A549 (cell line): Measurements from ENCODE around the gene ANO10. TPM values are rescaled to one million over a fixed set of nuclear protein-coding genes. Genes with fewer than 3 reads are reported as not detected.
A peak's percentile ranks its signal among the peaks of the same experiment; 100 is the strongest.
"Not testable (repeated sequence)": the region's sequence is repeated elsewhere in the genome, so short reads cannot be mapped to it uniquely, and the experiment has no call there.

Experiments
- ATAC-seq, 2 experiments: fragments of 200-7000 bp in 1 of 2; fragments of >200 bp in 1 of 2; cut with Nextera tagmentation in 1 of 2; cut with Tn5 transposase in 1 of 2; 3 replicates each; pipeline versions ENCODE4 v1.8.0 to v1.9.1; 2018 to 2020; ENCODE audit warnings: mild to moderate bottlenecking in 1 of 2, moderate library complexity in 1 of 2
- CTCF ChIA-PET: fragments of 300-600 bp; sonication (Branson Sonifier 250); formaldehyde crosslinking; extraction: SDS; loops from one replicate; lab custom pipeline; 2021; ENCODE audit warnings: antibody characterized with exemption, inconsistent platforms; lab: Yijun Ruan, JAX
- POLR2A ChIA-PET: fragments of 350-600 bp; formaldehyde crosslinking; extraction: SDS; loops from one replicate; lab custom pipeline; 2021; ENCODE audit warnings: antibody characterized with exemption, inconsistent platforms; lab: Yijun Ruan, JAX
- DNase-seq, 2 experiments: peaks; one replicate each; pipeline versions ENCODE4 v3.0.0 to v3.0.0-alpha.2; 2011 to 2016; ENCODE audit warnings: low read depth in 1 of 2, low spot score in 1 of 2
- FAIRE-seq: peaks from 2 replicates; lab custom pipeline; 2011; peaks lifted over from hg19 to GRCh38; lab: Jason Lieb, UNC
- H3K27ac ChIP-seq, 2 experiments: fragments of >200 bp; sonication (Bioruptor Twin); formaldehyde crosslinking; 3 replicates each; pipeline ENCODE4 v1.5.1; 2016 to 2017
- H3K4me1 ChIP-seq: fragments of >200 bp; sonication (Bioruptor Twin); formaldehyde crosslinking; 3 replicates; pipeline ENCODE4 v1.6.1; 2016
- H3K4me2 ChIP-seq: fragments of >200 bp; sonication (Bioruptor Twin); formaldehyde crosslinking; 3 replicates; pipeline ENCODE4 v1.6.1; 2016
- H3K4me3 ChIP-seq: fragments of >200 bp; sonication (Bioruptor Twin); formaldehyde crosslinking; 3 replicates; pipeline ENCODE4 v1.5.1; 2016
- H3K9me3 ChIP-seq: fragments of >200 bp; sonication (Bioruptor Twin); formaldehyde crosslinking; 3 replicates; pipeline ENCODE4 v1.6.1; 2016
- EHF ChIP-seq: fragments of 250-450 bp; sonication (Bioruptor Pico); IDR thresholded peaks from 2 replicates; pipeline ENCODE4 v1.5.0; 2020; ENCODE audit warnings: mild to moderate bottlenecking
- EHMT2 ChIP-seq: fragments of 200-600 bp; sonication (generic); IDR thresholded peaks from 2 replicates; pipeline ENCODE4 v1.6.1; 2016; ENCODE audit warnings: antibody characterized with exemption, low read depth, mild to moderate bottlenecking, moderate library complexity
- FOSB ChIP-seq: fragments of 250-450 bp; sonication (Bioruptor Pico); IDR thresholded peaks from 2 replicates; pipeline ENCODE4 v1.5.0; 2020; ENCODE audit warnings: mild to moderate bottlenecking, moderate library complexity
- HEYL ChIP-seq: fragments of 250-450 bp; sonication (Bioruptor Pico); IDR thresholded peaks from 2 replicates; pipeline ENCODE4 v1.8.0; 2021; ENCODE audit warnings: mild to moderate bottlenecking, moderate library complexity
- HOXA7 ChIP-seq: fragments of 250-450 bp; sonication (Bioruptor Pico); IDR thresholded peaks from 2 replicates; pipeline ENCODE4 v1.5.0; 2020; ENCODE audit warnings: mild to moderate bottlenecking, moderate library complexity
- HOXB13 ChIP-seq: fragments of 250-450 bp; sonication (Bioruptor Pico); IDR thresholded peaks from 2 replicates; pipeline ENCODE4 v1.5.0; 2020; ENCODE audit warnings: low read depth, mild to moderate bottlenecking, moderate library complexity
- MAFK ChIP-seq: fragments of 450-650 bp; IDR thresholded peaks from 2 replicates; pipeline ENCODE4 v1.6.1; 2014; ENCODE audit not compliant: partially characterized antibody
- MAZ ChIP-seq: fragments of 150-350 bp; IDR thresholded peaks from 2 replicates; pipeline ENCODE4 v1.6.1; 2014; ENCODE audit warnings: antibody characterized with exemption, low read depth, low read length, borderline replicate concordance
- MYC ChIP-seq: IDR thresholded peaks from 2 replicates; pipeline ENCODE4 v1.6.1; 2012; ENCODE audit warnings: mild to moderate bottlenecking, inconsistent platforms, low read length, improper control_type of control experiment, borderline replicate concordance
- POLR2AphosphoS2 ChIP-seq: conservative IDR thresholded peaks from 2 replicates; pipeline ENCODE4 v1.6.1; 2012; ENCODE audit warnings: low read length, improper control_type of control experiment, inconsistent platforms
- RAD21 ChIP-seq, 2 experiments: fragments of >200 bp in 1 of 2; sonication (Bioruptor Twin) in 1 of 2; formaldehyde crosslinking in 1 of 2; IDR thresholded peaks in 1 of 2; conservative IDR thresholded peaks in 1 of 2; 2 replicates in 1 of 2; 3 replicates in 1 of 2; pipeline ENCODE4 v1.6.1; 2012 to 2018; ENCODE audit warnings: inconsistent platforms in 1 of 2
- SMC3 ChIP-seq: fragments of >200 bp; sonication (Bioruptor Twin); formaldehyde crosslinking; IDR thresholded peaks from 3 replicates; pipeline ENCODE4 v1.6.1; 2018; ENCODE audit warnings: inconsistent platforms
- SREBF2 ChIP-seq: fragments of 450-650 bp; IDR thresholded peaks from 2 replicates; pipeline ENCODE4 v1.6.1; 2014; ENCODE audit warnings: mild to moderate bottlenecking, moderate library complexity
- TFCP2L1 ChIP-seq: fragments of 250-450 bp; sonication (Bioruptor Pico); IDR thresholded peaks from 2 replicates; pipeline ENCODE4 v1.5.0; 2021; ENCODE audit warnings: mild to moderate bottlenecking
- WGBS: methylation state at CpG from one replicate; pipeline ENCODE4 v1.1.6; 2017; ENCODE audit errors: missing lambda C conversion rate; 5-methylcytosine and 5-hydroxymethylcytosine counted together
- polyA plus RNA-seq, 4 experiments: library from polyadenylated mRNA; depleted of rRNA in 3 of 4; stranded (reverse); fragments of >200 nt; fragmentation: RNase III in 1 of 4; extraction: RNeasy Plus Mini Kit Qiagen cat#74134 plus additional on column Dnase treatment in 1 of 4; gene quantifications; 2 replicates in 3 of 4; 3 replicates in 1 of 4; pipeline ENCODE4 v1.2.3, GENCODE V29; 2011 to 2017
- TF ChIP-seq, protein P1 (sequence below): fragments of >200 bp; sonication (Bioruptor Twin); formaldehyde crosslinking; IDR thresholded peaks from 3 replicates; pipeline ENCODE4 v1.6.1; 2016
- TF ChIP-seq, protein P2 (sequence below): fragments of >200 bp; sonication (Bioruptor Twin); formaldehyde crosslinking; IDR thresholded peaks from 2 replicates; pipeline ENCODE4 v1.6.1; 2016
- TF ChIP-seq, protein P3 (sequence below): fragments of >200 bp; sonication (Bioruptor Twin); formaldehyde crosslinking; IDR thresholded peaks from 3 replicates; pipeline ENCODE4 v1.5.1; 2016

ANO10 gene
- polyA plus RNA-seq, 2 of the 4 experiments (the other 2 are of a cell fraction), result 20.0 to 22.8 TPM

DNA sequence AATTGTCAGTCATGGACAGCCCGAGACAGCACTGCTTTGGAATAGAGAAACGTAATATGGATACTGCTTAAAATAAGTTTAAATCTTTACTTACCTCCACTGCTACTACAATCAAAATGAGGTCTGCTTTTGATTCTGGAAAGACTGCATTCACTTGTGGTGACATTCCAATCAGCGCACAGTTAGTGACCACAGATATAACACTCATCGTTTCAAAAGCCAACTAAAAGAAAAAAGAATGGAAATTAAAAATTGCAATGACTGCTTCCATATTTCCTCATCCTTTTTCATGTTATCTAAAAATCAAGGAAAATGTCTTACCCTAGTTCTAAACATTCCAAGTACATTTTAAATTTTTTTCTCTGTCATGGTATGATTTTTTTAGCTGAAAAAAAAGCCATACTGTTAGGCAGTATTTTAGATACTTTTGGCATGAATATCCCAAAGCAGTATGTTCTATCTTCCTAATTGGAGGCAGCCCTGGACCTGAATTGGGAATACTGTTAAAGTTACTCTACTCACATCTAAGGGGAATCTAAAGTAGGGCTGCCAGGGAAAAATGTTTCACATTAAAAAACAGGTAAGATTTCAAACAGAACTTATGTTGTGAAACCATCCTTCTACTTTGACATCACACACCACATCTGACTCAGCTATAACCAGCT lies 72.1 kb downstream of the ANO10 start:
- CTCF ChIA-PET, result no interaction called here
- H3K4me2 ChIP-seq, result no peak overlapping the region
- no peaks in the 10 kb centered on the region for H3K9me3 ChIP-seq
- WGBS, result 96% methylated on average over 4 of the region's 4 CpGs
- ATAC-seq (no peak), DNase-seq (no peak)
- H3K4me3 ChIP-seq, result no peak overlapping the region
- POLR2A ChIA-PET, result no interaction called here
- TF ChIP-seq FOSB (no peak), POLR2AphosphoS2 (no peak), HOXB13 (CRISPR knock-in tag) (no peak), TFCP2L1 (CRISPR knock-in tag) (no peak), MYC (no peak)
- TF ChIP-seq, protein P1, sequence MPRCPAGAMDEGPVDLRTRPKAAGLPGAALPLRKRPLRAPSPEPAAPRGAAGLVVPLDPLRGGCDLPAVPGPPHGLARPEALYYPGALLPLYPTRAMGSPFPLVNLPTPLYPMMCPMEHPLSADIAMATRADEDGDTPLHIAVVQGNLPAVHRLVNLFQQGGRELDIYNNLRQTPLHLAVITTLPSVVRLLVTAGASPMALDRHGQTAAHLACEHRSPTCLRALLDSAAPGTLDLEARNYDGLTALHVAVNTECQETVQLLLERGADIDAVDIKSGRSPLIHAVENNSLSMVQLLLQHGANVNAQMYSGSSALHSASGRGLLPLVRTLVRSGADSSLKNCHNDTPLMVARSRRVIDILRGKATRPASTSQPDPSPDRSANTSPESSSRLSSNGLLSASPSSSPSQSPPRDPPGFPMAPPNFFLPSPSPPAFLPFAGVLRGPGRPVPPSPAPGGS, result no peak
- TF ChIP-seq, all 56 proteins: peak for 0
- no peaks in the 10 kb centered on the region for H3K4me1 ChIP-seq
- no peak for FAIRE-seq
- no peak overlapping the region for H3K27ac ChIP-seq

DNA sequence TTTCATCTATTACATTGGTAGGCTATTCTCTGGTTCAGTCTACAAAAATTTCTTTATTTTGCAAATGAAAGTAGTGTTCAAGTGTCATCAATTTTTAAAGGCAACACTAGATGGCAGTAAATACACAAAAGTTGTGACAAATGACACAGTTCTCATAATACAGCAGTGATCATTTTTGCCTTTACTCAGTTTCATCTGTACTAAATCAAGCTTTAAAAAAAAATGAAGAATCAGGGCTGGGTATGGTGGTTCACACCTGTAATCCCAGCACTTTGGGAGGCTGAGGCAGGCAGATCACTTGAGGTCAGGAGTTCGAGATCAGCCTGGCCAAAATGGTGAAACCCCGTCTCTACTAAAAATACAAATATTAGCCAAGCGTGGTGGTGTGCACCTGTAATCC lies 77.5 kb downstream of the ANO10 start:
- POLR2A ChIA-PET, FAIRE-seq: not testable (repeated sequence)
- CTCF ChIA-PET, result interaction anchor here (0.6 to 2.2 kb wide), 16 partner anchors 9 to 657 kb away, joined by 3 to 9 read pairs (median 3); no protein-coding TSS in a partner anchor

DNA sequence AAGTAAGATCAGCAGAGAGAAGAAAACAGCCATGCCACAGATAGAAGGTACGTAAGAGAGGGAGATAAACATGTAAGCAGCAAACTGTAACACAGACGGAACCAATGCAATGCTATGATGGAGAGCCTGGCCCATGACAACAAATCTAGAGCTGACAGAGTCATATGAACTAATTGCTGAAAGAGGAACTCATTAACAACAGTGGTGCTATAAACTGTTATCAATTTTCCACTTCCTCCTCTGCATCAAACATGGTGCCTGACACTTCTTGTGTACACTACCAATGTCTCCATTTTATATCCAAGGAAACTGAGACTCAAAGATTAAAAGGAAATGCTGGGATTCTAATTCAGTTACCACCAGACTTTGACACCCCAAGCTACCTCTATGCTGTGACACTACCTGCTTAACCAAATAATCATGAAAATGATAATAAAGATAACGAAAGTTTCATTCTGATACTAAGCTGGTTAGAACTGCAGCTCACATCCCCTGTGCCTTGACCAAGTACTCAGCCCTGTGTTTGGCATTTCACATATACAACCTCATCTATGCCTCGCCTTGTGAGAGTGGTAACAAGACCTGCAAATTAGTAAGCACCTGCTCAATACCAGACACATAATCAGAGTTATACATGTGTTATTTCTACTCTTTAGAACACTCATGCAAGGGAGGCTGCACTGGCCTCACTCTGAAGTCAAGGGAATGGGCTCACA lies 79.3 kb downstream of the ANO10 start:
- FAIRE-seq (no peak), DNase-seq (no peak), ATAC-seq (no peak)
- no peak overlapping the region for H3K4me3 ChIP-seq
- H3K4me1 ChIP-seq, result 0 out of 3 replicates have a peak, but pooled peaks cover 5% of the 10 kb centered on the region
- no peak overlapping the region for H3K4me2 ChIP-seq
- TF ChIP-seq EHF (CRISPR knock-in tag) (no peak), SREBF2 (no peak), HEYL (no peak), EHMT2 (no peak), MAFK (no peak), MAZ (no peak), HOXA7 (CRISPR knock-in tag) (no peak)
- TF ChIP-seq, protein P2, sequence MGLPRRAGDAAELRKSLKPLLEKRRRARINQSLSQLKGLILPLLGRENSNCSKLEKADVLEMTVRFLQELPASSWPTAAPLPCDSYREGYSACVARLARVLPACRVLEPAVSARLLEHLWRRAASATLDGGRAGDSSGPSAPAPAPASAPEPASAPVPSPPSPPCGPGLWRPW, result no peak
- ChIA-PET CTCF (interaction anchor here (1.3 to 2.2 kb wide), 4 partner anchors 7 to 659 kb away, joined by 3 to 9 read pairs (median 5); no protein-coding TSS in a partner anchor), POLR2A (no interaction called here)
- WGBS, result 86% methylated on average over 4 of the region's 4 CpGs
- no peaks in the 10 kb centered on the region for H3K9me3 ChIP-seq
- H3K27ac ChIP-seq, result no peak overlapping the region

More for the DNA sequence above, 77.5 kb downstream of the ANO10 start:
- ATAC-seq (peak; percentile 57 to 62; a peak in 4 of 6 replicates), DNase-seq (peak; percentile 6 to 43)
- 93% methylated on average over 3 of the region's 3 CpGs for WGBS
- H3K4me1 ChIP-seq, H3K4me3 ChIP-seq, H3K4me2 ChIP-seq, H3K27ac ChIP-seq: not testable (repeated sequence)
- TF ChIP-seq SMC3 (peak; percentile 67), RAD21 (conservative IDR thresholded peaks at IDR 0.05 in 1 of 2, IDR thresholded peaks at IDR 0.05 in 1 of 2) (peak; percentile 75 to 79)
- TF ChIP-seq, protein P3, sequence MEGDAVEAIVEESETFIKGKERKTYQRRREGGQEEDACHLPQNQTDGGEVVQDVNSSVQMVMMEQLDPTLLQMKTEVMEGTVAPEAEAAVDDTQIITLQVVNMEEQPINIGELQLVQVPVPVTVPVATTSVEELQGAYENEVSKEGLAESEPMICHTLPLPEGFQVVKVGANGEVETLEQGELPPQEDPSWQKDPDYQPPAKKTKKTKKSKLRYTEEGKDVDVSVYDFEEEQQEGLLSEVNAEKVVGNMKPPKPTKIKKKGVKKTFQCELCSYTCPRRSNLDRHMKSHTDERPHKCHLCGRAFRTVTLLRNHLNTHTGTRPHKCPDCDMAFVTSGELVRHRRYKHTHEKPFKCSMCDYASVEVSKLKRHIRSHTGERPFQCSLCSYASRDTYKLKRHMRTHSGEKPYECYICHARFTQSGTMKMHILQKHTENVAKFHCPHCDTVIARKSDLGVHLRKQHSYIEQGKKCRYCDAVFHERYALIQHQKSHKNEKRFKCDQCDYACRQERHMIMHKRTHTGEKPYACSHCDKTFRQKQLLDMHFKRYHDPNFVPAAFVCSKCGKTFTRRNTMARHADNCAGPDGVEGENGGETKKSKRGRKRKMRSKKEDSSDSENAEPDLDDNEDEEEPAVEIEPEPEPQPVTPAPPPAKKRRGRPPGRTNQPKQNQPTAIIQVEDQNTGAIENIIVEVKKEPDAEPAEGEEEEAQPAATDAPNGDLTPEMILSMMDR, result peak; percentile 57
- TF ChIP-seq, all 56 proteins: peak for 3; not testable (repeated sequence) for 53
- H3K9me3 ChIP-seq, result not testable (repeated sequence)
